Measurements from ENCODE around the gene CREBBP.

The CREBBP gene

GRCh38 chr16:3739636-3740035, 140.9 kb downstream of the CREBBP start:
- in situ Hi-C loops (cut with MboI; ENCODE audit: low sequenced_read_pairs, unreplicated experiment): no loop called here
- TF ChIP-seq CTCF (IDR thresholded peaks at IDR 0.05; ENCODE audit: borderline replicate concordance, control extremely low read depth, extremely low read depth, insufficient read depth, missing control alignments): no peak
- no peak for DNase-seq (ENCODE audit: low spot score)

GRCh38 chr16:3738541-3738940, 142.0 kb downstream of the CREBBP start:
- no peak for DNase-seq (ENCODE audit: low spot score)
- no peak for TF ChIP-seq CTCF (IDR thresholded peaks at IDR 0.05; ENCODE audit: borderline replicate concordance, control extremely low read depth, extremely low read depth, insufficient read depth, missing control alignments)
- in situ Hi-C loops (cut with MboI; ENCODE audit: low sequenced_read_pairs, unreplicated experiment): no loop called here

GRCh38 chr16:3738128-3738527, 142.4 kb downstream of the CREBBP start:
- in situ Hi-C loops (cut with MboI; ENCODE audit: low sequenced_read_pairs, unreplicated experiment): no loop called here
- DNase-seq (ENCODE audit: low spot score): no peak
- no peak for TF ChIP-seq CTCF (IDR thresholded peaks at IDR 0.05; ENCODE audit: borderline replicate concordance, control extremely low read depth, extremely low read depth, insufficient read depth, missing control alignments)

GRCh38 chr16:3737181-3737580, 143.3 kb downstream of the CREBBP start:
- TF ChIP-seq CTCF (IDR thresholded peaks at IDR 0.05; ENCODE audit: borderline replicate concordance, control extremely low read depth, extremely low read depth, insufficient read depth, missing control alignments): no peak
- DNase-seq (ENCODE audit: low spot score): no peak
- in situ Hi-C loops (cut with MboI; ENCODE audit: low sequenced_read_pairs, unreplicated experiment): no loop called here

- no peak for DNase-seq (ENCODE audit: low spot score)
- in situ Hi-C loops (cut with MboI; ENCODE audit: low sequenced_read_pairs, unreplicated experiment): no loop called here
- TF ChIP-seq CTCF (IDR thresholded peaks at IDR 0.05; ENCODE audit: borderline replicate concordance, control extremely low read depth, extremely low read depth, insufficient read depth, missing control alignments): no peak
Observed at GRCh38 chr16:3736116-3736515, 144.4 kb downstream of the CREBBP start.

- no peak for DNase-seq (ENCODE audit: low spot score)
- in situ Hi-C loops (cut with MboI; ENCODE audit: low sequenced_read_pairs, unreplicated experiment): no loop called here
- no peak for TF ChIP-seq CTCF (IDR thresholded peaks at IDR 0.05; ENCODE audit: borderline replicate concordance, control extremely low read depth, extremely low read depth, insufficient read depth, missing control alignments)
Observed at GRCh38 chr16:3735541-3735940, 145.0 kb downstream of the CREBBP start.

GRCh38 chr16:3734758-3735221, 145.7 kb downstream of the CREBBP start:
- DNase-seq (ENCODE audit: low spot score): no peak
- TF ChIP-seq CTCF (IDR thresholded peaks at IDR 0.05; ENCODE audit: borderline replicate concordance, control extremely low read depth, extremely low read depth, insufficient read depth, missing control alignments): no peak
- in situ Hi-C loops (cut with MboI; ENCODE audit: low sequenced_read_pairs, unreplicated experiment): no loop called here

Measured in GM13976 (cell line).